Measurements from ENCODE around the gene APMAP.

DNA sequence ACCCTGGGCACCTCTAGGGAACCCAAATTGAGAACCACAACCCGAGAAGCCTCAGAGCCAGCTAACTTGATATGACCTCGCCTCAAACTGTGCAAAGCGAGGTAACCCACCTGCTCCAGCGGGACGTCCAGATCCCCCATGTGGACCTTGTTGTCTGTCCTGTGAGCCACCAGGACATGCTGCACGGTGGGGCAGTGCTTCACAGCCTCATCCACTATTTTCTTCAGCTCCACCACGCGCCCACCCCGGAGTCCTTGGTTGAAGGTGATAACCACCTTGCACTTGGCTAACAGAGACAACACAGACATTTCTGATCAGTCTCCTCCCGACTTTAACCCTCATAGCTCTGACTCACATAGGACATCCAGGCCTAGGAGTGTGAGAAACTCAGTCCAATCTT lies 30.8 kb upstream of the APMAP start:
- TF ChIP-seq, protein P1, sequence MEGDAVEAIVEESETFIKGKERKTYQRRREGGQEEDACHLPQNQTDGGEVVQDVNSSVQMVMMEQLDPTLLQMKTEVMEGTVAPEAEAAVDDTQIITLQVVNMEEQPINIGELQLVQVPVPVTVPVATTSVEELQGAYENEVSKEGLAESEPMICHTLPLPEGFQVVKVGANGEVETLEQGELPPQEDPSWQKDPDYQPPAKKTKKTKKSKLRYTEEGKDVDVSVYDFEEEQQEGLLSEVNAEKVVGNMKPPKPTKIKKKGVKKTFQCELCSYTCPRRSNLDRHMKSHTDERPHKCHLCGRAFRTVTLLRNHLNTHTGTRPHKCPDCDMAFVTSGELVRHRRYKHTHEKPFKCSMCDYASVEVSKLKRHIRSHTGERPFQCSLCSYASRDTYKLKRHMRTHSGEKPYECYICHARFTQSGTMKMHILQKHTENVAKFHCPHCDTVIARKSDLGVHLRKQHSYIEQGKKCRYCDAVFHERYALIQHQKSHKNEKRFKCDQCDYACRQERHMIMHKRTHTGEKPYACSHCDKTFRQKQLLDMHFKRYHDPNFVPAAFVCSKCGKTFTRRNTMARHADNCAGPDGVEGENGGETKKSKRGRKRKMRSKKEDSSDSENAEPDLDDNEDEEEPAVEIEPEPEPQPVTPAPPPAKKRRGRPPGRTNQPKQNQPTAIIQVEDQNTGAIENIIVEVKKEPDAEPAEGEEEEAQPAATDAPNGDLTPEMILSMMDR (tag by site-specific recombination; IDR thresholded peaks at IDR 0.05) = no peak
- TF ChIP-seq YY1 (tag by site-specific recombination; IDR thresholded peaks at IDR 0.05) = no peak
- TF ChIP-seq ZNF354C (tag by site-specific recombination; IDR thresholded peaks at IDR 0.05; ENCODE audit: borderline replicate concordance, low read depth) = no peak
- TF ChIP-seq ZNF549 (tag by site-specific recombination; IDR thresholded peaks at IDR 0.05) = no peak

Data from HEK293 (cell line).